ENCODE data around the gene PEX3.
"Not testable (repeated sequence)": the region's sequence is repeated elsewhere in the genome, so short reads cannot be mapped to it uniquely, and the experiment has no call there.

PEX3 gene

DNA sequence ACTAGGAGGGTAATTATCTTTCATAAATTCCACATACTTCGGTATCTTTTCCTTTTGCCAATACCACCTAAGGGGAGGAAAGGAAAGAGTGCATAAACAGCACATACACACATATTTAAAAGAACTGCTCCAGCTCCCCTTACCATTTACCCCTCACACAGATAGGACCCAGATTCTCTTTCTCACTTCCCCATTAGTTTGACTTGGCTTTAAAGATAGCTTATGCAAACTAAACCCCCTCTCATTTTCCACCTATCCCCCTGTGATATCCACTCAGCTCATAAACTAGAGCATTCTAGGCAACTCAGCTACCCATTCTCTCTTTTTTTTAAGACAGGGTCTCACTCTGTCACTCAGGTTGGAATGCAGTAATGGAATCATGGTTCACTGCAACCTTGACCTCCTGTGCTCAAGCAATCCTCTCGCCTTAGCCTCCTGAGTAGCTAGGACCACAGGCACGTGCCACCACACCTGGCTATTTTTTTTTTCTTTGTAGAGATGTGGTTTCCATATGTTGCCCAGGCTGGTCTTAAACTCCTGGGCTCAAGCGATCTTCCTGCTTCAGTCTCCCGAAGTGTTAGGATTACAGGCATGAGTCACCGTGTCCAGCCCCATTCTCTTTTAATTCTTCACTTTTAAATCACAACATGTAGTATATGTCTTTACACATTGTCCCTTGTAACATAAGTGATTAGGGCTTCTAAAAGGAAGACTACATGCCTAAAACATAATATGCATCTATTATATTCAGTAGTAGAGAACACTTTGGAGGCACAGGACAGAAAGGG lies 56.9 kb downstream of the PEX3 start:
- DNase-seq: no peak

DNA sequence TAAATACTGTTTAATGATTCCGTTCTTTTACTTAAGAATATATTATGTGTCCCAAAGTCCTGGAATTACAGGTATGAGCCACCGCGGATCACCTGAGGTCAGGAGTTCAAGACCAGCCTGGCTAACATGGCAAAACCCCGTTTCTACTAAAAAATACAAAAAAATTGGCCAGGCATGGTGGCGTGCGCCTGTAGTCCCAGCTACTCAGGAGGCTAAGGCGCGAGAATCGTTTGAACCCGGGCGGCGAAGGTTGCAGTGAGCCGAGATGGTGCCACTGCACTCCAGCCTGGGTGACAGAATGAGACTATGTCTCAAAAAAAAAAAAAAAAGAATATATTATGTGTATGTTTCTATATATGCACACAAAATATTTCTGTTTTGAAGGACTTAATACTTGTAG lies 59.7 kb downstream of the PEX3 start:
- not testable (repeated sequence) for DNase-seq

DNA sequence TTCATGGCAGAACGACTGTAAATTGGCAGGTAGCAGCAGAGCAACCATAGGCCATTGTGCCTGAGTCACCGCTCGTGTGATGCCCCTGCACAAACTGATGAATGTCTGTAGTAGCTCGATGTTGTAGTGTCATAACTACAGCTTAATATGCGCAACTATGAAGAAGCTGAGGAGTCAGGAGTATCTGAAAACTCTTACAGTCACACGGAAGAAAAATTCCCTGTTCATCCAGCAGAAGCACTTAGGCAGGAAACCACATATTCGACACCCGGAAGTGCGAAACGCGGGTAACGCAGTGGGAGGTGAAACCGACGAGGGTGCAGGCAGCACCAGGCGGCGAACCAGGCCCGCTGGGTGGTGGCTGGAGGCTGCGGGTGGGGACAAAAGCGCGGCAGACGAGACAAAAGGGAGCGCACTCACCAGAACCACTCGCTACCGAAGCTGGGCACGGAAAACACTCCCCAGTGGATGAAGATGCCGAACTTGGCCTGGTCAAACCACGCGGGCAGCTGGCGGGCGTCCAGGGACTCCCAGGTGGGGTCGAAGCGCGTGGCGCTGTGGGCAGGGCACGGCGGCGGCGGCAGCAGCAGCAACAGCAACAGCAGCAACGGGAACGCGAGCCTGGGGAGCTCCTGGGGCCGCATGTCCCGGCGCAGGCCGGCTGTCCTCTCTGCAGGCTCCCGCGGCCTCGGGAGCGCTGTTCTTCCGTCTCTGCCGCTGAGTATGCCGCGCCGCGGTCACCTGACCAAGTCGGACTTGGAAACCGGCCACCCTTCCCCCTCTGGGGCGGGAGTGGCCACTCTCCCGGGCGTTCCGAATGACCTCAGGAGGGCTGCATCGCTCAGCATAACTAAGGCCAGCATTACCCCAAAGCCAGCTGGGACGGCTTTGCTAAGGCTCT lies 60.6 kb downstream of the PEX3 start, which contains the start of gene FUCA2:
FUCA2 (minus strand) TSS at position 730 of the 901 bp plus-strand sequence; CDS start at position 644, 86 bp downstream.
- peak; percentile 78 for DNase-seq

DNA sequence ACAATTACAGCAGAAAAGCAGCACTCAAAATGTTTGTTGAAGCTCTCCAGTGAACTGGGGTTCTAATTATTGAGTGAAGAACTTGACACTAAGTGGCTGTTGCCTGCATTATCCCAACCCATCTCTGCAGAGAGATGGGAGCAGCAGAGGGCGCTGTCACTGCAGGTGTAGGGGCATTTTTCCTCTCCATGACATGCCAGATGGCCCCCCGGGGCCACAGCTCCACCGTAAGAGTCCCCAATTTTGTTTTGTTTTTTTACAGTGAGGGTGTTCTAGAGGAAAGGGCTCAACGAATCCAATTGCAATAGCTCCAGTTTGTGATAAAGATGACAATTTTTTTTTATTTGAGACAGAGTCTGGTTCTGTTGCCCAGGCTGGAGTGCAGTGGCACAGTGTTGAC lies 62.8 kb downstream of the PEX3 start:
- DNase-seq: peak; percentile 66

DNA sequence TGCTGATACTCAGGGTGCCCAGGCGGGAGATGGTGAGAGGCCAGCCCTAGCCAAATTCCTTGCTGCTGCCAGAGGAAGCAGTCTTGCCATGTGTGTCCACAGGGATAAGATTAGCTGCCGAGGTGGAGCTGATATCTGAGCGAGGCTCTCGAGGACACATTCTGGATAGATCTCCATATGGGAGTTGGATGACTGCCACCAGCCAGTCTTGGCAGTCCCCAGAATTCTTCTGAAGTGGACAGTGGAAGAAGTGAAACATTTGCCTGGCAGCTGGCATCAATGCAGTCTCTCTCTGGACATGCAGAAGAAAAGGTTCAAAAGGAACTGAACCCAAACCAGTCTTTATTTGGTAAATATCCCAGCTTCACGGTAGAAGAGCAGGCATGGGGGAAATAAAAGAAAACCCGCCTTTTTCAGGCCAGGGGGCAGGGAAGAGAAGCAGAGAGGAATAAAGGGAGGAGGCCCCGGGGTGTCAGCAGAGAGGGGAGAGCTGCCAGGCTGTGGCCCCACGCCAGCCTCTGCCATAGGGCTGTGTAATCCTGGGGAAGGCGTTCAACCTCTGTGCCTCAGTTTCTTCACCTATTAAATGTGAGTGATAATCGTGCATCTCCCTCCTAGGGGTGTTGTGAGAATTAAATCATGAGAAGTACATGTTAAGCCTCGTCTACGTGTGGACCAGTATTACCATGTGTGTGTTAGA lies 64.6 kb downstream of the PEX3 start:
- no peak for DNase-seq

DNA sequence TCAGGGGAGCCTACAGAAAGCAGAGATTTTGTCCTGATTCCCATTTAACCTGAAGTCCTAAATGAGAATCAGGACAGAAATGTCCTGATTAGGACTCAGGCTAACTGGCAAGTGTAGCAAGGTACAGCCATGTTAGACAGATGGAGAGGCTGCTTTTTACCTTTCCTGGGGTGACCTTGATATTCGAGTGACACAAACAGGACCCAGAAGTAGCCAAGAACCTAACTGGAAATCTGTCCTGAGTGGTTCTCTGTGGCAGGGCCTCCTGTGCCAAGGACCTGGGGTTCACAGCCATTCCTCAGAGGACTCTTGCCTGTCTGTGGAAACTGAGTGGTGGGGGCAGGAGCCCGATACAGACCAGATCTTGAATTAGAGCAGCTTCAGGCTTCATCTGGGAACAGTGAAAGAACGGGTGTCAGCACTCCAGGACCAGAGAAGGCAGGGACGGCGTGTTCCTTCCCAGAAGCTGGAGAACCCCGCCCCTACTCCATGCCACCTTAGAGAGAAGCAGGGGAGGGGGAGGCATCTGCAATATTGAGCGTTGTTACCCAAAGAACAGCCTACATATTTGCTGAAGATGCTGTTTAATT lies 65.3 kb downstream of the PEX3 start:
- no peak for DNase-seq

DNA sequence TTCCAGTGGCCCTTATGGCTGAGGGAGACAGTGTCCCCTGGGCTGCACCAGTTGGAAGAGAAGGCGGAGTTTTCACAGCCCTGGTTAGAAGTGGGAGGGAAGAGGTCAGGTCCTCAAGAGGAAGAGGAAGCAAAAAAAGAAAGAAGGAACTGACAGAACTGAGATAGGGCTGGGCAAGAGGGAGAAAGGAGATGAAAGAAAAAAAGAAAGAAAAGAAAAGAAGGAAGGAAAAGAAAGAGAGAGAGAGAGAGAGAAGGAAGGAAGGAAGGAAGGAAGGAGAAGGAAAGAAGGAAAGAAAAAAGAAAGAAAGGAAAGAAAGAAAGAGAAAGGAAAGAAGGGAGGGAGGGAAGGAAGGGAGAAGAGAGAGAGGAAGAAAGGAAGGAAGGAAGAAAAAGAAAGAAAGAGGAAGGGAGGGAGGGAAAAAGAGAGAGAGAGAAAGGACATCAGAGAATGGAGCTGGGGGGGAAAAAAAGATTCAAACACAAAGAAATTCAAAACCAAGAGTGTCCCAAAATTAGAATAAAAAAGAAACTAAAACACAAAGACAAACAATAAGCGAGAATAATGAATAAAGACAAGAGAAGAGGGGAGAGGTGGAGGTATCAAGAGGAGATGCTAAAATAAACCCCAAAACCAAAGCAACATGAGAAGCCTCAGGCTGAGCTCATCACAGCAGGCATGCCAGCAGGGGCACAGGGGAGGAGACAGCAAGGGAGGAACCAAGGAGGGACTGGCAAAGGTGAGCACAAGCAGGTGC lies 66.3 kb downstream of the PEX3 start:
- no peak for DNase-seq

DNA sequence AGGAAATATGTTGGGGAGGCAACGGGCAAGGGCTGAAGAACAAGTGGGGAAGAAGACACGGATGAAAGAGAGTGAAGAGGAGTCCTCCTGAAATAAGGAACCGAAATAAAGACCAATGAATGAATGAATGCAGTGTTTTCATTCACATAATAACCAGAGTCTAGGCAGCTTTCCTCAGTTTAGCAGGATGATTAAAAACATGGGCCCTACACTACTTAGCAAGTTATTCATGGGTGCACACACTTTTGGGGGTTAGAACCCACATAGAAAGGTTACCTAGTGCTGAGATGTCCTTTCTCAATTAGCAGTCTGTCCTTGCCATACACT lies 66.8 kb downstream of the PEX3 start:
- no peak for DNase-seq

DNA sequence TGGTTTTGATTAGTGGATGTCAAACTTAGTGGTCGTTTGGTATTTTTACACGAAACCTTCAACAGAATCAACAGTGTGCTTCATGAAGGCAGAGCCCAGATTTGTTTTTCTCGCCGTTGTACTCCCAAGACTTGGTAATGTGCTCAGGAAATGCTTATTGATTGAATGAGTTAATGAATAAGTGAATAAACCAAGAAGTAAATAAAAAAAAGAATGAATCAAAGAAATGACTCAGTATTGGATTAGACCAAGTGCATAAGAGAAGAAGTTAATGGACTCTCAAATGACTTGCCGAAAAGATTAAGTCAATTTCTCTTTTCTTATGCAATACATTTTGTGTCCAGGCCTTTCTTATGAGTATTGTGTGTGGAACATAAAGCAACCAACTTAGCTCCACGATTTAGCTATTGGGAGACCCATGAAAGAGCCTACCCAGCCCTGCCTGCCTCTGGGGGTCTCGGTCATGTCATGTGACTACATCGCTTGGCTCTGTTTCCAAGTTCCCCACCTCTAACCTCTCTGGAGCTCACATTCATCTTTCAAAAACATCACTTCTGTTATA lies 71.5 kb downstream of the PEX3 start:
- no peak for DNase-seq

DNA sequence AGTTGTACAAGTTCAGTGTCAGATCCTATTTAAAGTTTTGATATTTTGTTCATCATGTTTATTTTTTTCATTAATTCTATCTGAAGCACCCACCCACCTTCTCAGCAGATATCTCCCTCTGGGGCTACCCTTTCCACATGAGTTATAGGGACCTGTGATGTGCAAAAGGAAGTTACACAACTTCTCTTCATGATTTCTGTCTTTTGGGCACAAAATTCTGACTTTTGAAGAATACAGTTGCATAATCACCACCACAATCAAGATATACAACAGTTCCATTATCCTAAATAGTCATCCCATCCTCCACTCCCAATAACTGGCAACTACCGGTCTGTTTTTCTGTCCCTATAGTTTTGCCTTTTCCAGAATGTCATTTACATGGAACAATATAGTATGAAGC lies 74.8 kb downstream of the PEX3 start:
- DNase-seq: no peak

DNA sequence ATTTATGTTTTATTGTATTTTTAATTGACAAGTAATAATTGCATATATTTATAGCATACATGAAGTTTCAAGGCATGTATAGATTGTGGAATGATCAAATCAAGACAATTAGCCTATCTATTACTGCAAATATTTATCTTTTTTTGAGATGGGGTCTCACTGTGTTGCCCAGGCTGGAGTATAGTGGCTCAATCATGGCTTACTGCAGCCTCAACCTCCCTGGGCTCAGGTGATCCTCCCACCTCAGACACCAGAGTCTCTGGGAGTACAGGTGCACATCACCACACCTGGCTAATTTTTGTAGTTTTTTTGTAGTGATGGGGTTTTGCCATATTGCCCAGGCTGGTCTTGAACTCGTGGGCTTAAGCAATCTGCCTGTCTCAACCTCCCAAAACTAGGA lies 77.1 kb downstream of the PEX3 start:
- DNase-seq: no peak

DNA sequence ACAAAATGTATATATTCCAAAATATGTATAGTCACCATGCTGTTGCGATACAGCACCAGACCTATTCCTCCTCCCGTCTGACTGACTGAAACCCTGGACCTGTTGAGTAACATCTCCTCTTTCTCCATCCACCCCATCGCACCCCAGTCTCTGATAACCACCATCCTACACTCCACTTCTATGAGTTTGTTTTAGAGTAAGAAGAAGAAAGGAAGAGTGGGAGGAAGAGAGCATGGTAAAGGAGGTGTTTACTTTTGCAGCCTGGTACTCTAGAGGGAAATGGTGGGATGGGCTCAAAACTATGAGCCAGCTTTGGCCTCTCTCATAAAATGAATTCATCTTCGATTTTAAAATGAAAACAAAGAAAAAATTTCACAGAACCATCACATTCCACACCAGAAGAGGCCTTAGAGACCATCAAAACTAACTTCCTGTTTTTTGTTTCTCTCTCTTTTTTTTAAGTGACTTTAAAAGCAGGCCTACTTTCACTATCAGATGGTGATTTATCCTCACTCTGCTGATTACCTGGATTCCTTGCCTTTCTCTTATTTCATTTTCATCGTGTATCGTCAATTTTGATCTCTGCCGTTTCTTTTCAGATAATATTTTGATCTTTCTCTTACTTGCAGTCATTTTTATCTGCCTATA lies 77.7 kb downstream of the PEX3 start:
- DNase-seq: no peak

DNA sequence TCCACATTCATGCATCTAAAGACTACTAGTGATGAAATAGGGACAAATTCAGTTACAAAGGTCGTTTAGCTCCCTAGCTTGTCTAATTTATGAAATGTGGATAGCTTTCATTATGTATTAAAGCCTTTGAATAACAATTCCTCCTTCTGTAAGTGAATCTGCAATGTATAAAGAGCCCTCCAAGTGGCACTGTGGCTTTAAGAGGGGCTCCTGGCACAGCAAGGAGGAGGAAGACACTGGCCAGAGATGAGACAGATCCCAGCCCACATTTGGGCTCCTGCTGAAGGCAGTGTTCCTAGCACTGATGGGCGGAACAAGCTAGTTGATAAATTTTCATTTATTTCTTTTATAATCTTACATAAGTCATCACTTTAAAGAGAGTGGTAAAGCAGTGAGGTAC lies 78.5 kb downstream of the PEX3 start:
- DNase-seq: no peak

DNA sequence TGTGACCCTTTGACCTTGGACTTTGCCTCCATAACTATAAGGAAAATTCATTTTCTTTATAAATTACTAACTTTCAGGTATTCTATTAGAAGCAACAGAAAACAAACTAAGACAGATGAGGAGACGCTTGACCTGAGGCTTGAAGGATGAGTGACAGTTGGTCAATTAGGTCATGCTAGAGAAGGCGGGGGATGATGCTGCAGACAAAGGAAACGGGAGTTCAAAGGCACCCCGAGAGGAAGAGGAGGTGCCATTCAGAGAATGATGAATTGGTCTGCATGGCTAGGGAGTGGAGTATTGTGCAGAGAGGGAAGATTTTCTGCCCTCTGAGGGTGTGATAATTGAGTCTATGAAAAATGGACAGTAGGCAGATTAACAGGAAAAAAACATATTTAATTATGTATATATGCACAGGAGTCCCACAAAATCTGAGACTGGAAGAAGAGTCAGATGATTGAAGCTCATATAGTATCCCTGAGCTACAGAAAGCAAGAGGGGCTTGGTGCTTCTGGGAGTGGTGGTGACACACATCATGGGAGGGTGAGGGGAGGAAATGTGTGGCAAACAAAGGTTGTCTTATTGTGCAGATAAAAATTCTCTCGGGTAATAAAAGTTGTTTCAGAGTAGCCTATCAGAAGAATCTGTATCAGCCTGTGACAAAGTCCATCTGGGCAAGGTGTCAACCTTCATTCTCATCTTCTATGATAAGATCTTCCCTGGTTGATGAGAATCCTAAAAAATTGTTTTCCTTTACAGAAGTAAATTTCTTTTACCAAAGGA lies 81.3 kb downstream of the PEX3 start:
- no peak for DNase-seq

DNA sequence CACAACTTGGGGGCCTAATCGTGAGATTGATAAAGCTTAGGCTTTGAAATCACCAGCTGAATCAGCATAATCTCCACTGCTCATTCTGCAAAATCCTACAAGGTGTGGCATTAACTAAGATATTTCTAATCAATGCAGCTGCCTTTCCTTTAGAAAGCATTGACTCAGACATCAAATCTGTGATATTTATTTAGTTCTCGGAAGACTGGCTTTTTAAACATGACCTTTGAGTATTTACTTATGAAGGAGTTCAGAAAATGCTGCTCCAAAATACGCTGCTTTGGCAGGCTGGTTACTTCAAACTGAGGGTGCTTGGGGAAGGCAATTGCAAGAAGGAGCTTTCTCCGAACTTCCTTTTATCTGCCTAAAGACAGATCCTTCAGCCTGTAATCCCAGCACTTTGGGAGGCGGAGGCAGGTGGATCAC lies 84.6 kb downstream of the PEX3 start:
- no peak for DNase-seq

DNA sequence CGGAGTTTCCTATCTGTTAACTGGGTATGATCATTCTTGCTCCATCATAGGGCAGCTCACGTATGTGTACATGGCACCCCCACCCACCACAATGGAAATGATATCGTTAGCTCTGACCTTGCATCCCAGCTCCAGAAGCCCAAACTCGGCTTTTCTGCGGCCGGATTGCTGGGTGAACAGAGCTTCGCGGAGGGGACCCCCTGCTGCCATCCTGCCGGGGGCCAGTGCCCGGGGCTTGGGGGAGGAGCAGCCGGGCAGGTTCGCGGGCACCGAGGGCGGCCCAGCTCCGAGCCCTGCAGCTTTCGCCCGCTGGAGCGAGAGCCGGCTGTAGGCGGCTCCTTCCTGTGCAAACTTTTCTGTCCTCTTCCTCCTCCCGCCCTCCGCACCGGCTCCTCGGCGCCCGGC lies 85.9 kb downstream of the PEX3 start:
- peak; percentile 64 for DNase-seq

DNA sequence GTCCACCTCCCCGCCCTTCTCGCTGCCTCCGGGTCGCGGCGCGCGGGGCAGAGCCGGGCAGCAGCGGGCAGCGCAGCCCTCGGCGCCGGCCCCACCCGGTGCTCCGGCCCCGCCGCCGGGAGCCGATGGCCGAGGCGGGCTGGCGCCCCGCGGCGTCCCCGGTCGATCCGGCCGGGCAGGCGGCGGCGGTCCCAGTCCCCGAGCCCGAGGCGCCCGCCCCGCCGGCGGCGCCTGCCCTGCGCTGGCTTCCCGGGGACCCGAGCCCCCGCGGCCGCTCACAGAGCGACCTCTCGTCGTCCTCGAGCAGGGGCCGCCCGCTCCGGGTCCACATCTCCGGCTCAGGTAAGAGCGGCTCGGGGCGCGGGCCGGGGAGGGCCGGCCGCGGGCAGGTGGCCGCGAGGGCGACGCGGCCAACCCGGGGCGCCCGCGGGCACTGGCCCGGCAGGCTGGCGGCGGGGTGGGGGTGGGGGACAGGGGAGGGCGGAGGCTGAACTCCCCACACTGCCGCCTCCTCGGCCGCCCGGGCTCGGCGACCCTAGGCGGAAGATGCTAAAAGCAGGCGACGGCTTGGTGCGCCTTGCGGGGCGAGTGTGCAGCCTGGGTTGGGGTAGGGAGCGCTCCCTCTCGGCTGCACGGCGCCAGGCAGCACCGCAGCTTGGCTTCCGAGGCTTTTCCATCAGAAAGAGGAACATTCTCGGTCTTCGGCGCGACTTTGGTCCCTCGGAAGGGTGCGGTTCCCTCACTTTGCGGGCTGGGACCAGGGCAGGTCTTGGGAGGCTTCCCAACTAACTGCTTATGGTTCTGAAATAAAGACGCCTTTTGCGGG lies 86.5 kb downstream of the PEX3 start:
- DNase-seq: peak; percentile 66

DNA sequence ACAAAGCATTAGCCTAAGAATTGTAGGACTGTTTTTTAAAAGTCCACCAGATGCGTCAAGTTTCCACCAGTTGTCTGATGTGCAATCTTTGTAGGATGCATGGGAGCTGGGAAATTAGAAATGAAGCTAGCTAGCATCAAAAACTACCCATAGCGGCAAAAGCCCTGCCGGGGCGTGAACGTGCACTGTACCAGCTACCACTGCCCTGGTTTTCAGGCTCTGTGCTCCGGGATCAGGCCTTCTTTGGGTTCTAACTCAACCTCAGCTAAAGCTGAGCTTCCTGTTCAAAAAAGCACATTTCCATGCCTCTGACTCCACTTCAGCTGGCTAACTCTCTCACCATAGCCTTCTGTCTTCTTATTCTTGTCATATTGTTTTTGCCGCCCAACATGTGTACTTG lies 87.8 kb downstream of the PEX3 start:
- DNase-seq: no peak

DNA sequence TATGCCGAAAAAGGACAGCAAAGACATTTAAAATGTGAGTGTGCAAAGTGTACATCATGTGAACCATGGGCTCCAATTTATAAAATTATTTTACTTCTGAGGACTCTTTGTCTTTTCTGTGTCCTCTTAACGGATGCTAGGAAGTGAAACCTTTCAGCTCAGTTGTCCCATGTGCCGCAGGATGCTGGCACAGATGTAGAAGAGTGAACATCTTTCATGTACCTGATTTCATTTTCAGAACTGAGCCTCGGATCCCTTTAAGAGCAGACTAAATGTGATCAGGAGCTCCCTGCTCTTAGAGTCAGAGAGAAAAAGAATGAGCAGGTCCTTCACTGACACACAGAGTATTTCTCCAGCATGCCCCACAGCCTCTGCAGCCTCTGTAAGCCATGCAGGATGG lies 88.5 kb downstream of the PEX3 start:
- DNase-seq: no peak

DNA sequence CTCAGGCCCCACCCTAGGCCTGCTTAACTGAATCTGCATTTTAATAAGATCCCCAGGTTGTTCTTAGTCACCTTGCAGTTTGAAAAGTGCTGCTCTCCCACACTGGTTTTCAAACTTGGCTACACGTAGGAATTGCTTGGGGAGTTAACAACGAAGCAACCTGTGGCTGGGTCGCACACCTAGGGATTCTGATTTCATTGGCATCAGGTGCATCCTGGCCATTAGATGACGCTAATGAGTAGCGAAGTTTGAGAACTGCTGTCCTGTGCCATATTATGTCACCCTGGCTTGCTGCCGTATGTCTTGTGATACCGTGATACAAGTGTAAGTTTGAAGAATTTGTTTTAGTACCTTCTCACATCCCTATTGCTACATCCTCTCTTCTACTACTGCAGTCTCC lies 89.1 kb downstream of the PEX3 start:
- no peak for DNase-seq
